ENCODE results near the gene ARHGAP31.
"Not testable (repeated sequence)": the region's sequence is repeated elsewhere in the genome, so short reads cannot be mapped to it uniquely, and the experiment has no call there.

The ARHGAP31 gene

GRCh38 chr3:119319311-119319710 is 25.1 kb downstream of the ARHGAP31 start (continued):
- TF ChIP-seq ZNF280D (tag by site-specific recombination; IDR thresholded peaks at IDR 0.05) = no peak

GRCh38 chr3:119320785-119321184 is 26.6 kb downstream of the ARHGAP31 start:
- CTCF ChIA-PET; H3K27ac ChIP-seq (ENCODE audit: extremely low read depth, low read depth, low read length); POLR2A ChIA-PET; H3K36me3 ChIP-seq (ENCODE audit: control insufficient read depth in 2 of 2, insufficient read depth in 1 of 2, low read length in 2 of 2); H3K4me1 ChIP-seq (ENCODE audit: control insufficient read depth, insufficient read depth, low read length); H3K9me3 ChIP-seq (ENCODE audit: control insufficient read depth, insufficient read depth, low read depth, low read length); H3K4me3 ChIP-seq (ENCODE audit: low read depth, low read length): not testable (repeated sequence)
- peak; percentile 43 for TF ChIP-seq ZFHX2 (tag by site-specific recombination; conservative IDR thresholded peaks at IDR 0.05)
- peak; percentile 28; the same call in 1 of the 2 replicates for TF ChIP-seq EGR2 (tag by site-specific recombination; IDR thresholded peaks at IDR 0.05; ENCODE audit: low read depth)

GRCh38 chr3:119322021-119322834 is 28.0 kb downstream of the ARHGAP31 start:
- Histone ChIP-seq H3K9me3 (ENCODE audit: control insufficient read depth, insufficient read depth, low read depth, low read length) (no peaks in the 10 kb centered on the region), H3K27ac (ENCODE audit: extremely low read depth, low read depth, low read length) (peak overlapping the region; percentile 69; the same call in 1 of the 2 replicates), H3K36me3 (ENCODE audit: control insufficient read depth in 2 of 2, insufficient read depth in 1 of 2, low read length in 2 of 2) (no peaks in the 10 kb centered on the region), H3K4me3 (ENCODE audit: low read depth, low read length) (peak overlapping the region; percentile 49), H3K4me1 (ENCODE audit: control insufficient read depth, insufficient read depth, low read length) (no peaks in the 10 kb centered on the region)
- CTCF ChIA-PET = interaction anchor here (0.6 kb wide), 1 partner anchor 23 kb away, joined by 4 read pairs; no protein-coding TSS in a partner anchor
- POLR2A ChIA-PET = interaction anchor here (1.0 to 1.4 kb wide), 3 partner anchors 11 to 26 kb away, joined by 3 to 10 read pairs (median 3); no protein-coding TSS in a partner anchor
- TF ChIP-seq CTCF (tag by site-specific recombination; IDR thresholded peaks at IDR 0.05) (peak; percentile 85; the same call in 1 of the 2 replicates), ZNF530 (tag by site-specific recombination; IDR thresholded peaks at IDR 0.05; ENCODE audit: low read depth) (no peak), ZBTB21 (tag by site-specific recombination; IDR thresholded peaks at IDR 0.05) (no peak), ZFHX2 (tag by site-specific recombination; conservative IDR thresholded peaks at IDR 0.05) (peak; percentile 95), EGR2 (tag by site-specific recombination; IDR thresholded peaks at IDR 0.05; ENCODE audit: low read depth) (peak; percentile 92), ZNF214 (tag by site-specific recombination; IDR thresholded peaks at IDR 0.05; ENCODE audit: borderline replicate concordance) (no peak), SETDB1 (IDR thresholded peaks at IDR 0.05; ENCODE audit: insufficient read length, low read length) (no peak), ZNF398 (tag by site-specific recombination; IDR thresholded peaks at IDR 0.05) (peak; percentile 69), PRDM1 (tag by site-specific recombination; IDR thresholded peaks at IDR 0.05) (no peak), ZNF202 (tag by site-specific recombination; IDR thresholded peaks at IDR 0.05; ENCODE audit: borderline replicate concordance) (no peak), ZNF600 (tag by site-specific recombination; IDR thresholded peaks at IDR 0.05) (peak; percentile 21; the same call in 1 of the 2 replicates), ZBTB10 (tag by site-specific recombination; IDR thresholded peaks at IDR 0.05) (0 out of 2 replicates have a peak, but pooled peaks have one; percentile 40)
